ENCODE data around the gene SYNGR3.

The SYNGR3 gene

GRCh38 chr16:1944612-1945199, 45.1 kb upstream of the SYNGR3 start:
- DNase-seq (ENCODE audit: low read depth), result no peak
- no peak for TF ChIP-seq CTCF (conservative IDR thresholded peaks at IDR 0.05; ENCODE audit: low read depth, low read length)
- no peak overlapping the region for H3K4me3 ChIP-seq (ENCODE audit: low read depth, low read length)

- DNase-seq (ENCODE audit: low read depth), result no peak
- H3K4me3 ChIP-seq (ENCODE audit: low read depth, low read length), result no peak overlapping the region
- no peak for TF ChIP-seq CTCF (conservative IDR thresholded peaks at IDR 0.05; ENCODE audit: low read depth, low read length)
Measured at GRCh38 chr16:1945559-1946391, 44.0 kb upstream of the SYNGR3 start.

- no peak for DNase-seq (ENCODE audit: low read depth)
- no peak overlapping the region for H3K4me3 ChIP-seq (ENCODE audit: low read depth, low read length)
- TF ChIP-seq CTCF (conservative IDR thresholded peaks at IDR 0.05; ENCODE audit: low read depth, low read length), result no peak
Measured at GRCh38 chr16:1946495-1947368, 43.0 kb upstream of the SYNGR3 start.

- no peak for TF ChIP-seq CTCF (conservative IDR thresholded peaks at IDR 0.05; ENCODE audit: low read depth, low read length)
- DNase-seq (ENCODE audit: low read depth), result no peak
Measured at GRCh38 chr16:1947369-1947670, 42.5 kb upstream of the SYNGR3 start.

GRCh38 chr16:1949507-1949906, 40.3 kb upstream of the SYNGR3 start:
- no peak for DNase-seq (ENCODE audit: low read depth)
- no peak overlapping the region for H3K4me3 ChIP-seq (ENCODE audit: low read depth, low read length)
- TF ChIP-seq CTCF (conservative IDR thresholded peaks at IDR 0.05; ENCODE audit: low read depth, low read length), result no peak

More at GRCh38 chr16:1947369-1947670, 42.5 kb upstream of the SYNGR3 start:
- no peak overlapping the region for H3K4me3 ChIP-seq (ENCODE audit: low read depth, low read length)

GRCh38 chr16:1950047-1950446, 39.7 kb upstream of the SYNGR3 start:
- DNase-seq (ENCODE audit: low read depth), result no peak
- no peak for TF ChIP-seq CTCF (conservative IDR thresholded peaks at IDR 0.05; ENCODE audit: low read depth, low read length)
- H3K4me3 ChIP-seq (ENCODE audit: low read depth, low read length), result no peak overlapping the region
